HG02973 (cell line): ENCODE results near the gene PLXNB3.

ENCODE experiments used
- ATAC-seq: cut with Tn5 transposase; IDR thresholded peaks from one replicate; pipeline ENCODE4 v1.9.1; 2021; ENCODE audit warnings: moderate library complexity; ENCODE audit not compliant: unreplicated experiment

Gene PLXNB3

GRCh38 chrX:153750127-153750774 lies 13.8 kb upstream of the PLXNB3 start:
- no peak for ATAC-seq

- no peak for ATAC-seq
Measured at GRCh38 chrX:153755136-153755535, 8.9 kb upstream of the PLXNB3 start.

GRCh38 chrX:153761863-153762262 lies 2.2 kb upstream of the PLXNB3 start:
- no peak for ATAC-seq

- no peak for ATAC-seq
Measured at GRCh38 chrX:153762626-153763173, 1.3 kb upstream of the PLXNB3 start.

- no peak for ATAC-seq
Measured at GRCh38 chrX:153763298-153763932, 634 bp upstream of the PLXNB3 start.

GRCh38 chrX:153764786-153765137 lies 713 bp downstream of the PLXNB3 start:
- no peak for ATAC-seq

GRCh38 chrX:153765138-153766079 lies 1.4 kb downstream of the PLXNB3 start:
- no peak for ATAC-seq

GRCh38 chrX:153766098-153766817 lies 2.2 kb downstream of the PLXNB3 start:
- ATAC-seq, result no peak

GRCh38 chrX:153766871-153767673 lies 3.0 kb downstream of the PLXNB3 start:
- ATAC-seq, result no peak

- no peak for ATAC-seq
Measured at GRCh38 chrX:153767674-153768055, 3.6 kb downstream of the PLXNB3 start.

- ATAC-seq, result no peak
Measured at GRCh38 chrX:153768311-153769157, 4.5 kb downstream of the PLXNB3 start.

- ATAC-seq, result no peak
Measured at GRCh38 chrX:153769158-153769864, 5.3 kb downstream of the PLXNB3 start.

GRCh38 chrX:153769865-153770600 lies 6.0 kb downstream of the PLXNB3 start:
- no peak for ATAC-seq

- no peak for ATAC-seq
Measured at GRCh38 chrX:153770601-153771414, 6.8 kb downstream of the PLXNB3 start.

- no peak for ATAC-seq
Measured at GRCh38 chrX:153771415-153772315, 7.6 kb downstream of the PLXNB3 start.
